Measurements from ENCODE around the gene TBKBP1.
A peak's percentile ranks its signal among the peaks of the same experiment; 100 is the strongest.
"Not testable (repeated sequence)": the region's sequence is repeated elsewhere in the genome, so short reads cannot be mapped to it uniquely, and the experiment has no call there.

TBKBP1 gene

DNA sequence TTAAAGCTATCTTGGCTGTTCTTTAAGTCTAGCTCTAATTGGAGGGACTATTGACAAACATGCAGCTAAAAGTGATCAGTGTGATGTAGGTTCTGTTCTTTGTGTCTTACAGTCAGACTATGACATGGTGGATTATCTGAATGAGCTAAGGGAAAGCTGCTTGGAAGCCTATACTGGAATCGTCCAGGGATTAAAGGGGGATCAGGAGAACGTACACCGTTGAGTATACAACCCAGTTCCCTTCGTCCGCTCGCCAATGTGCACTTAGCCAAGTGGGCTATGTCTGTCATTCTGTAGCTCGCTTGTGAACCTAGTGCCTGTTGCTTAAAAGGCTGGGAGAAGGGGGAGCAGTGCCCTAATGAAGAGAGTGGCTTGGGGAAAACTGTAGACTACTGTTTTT, 15.8 kb upstream of the TBKBP1 start:
- no peak for DNase-seq

DNA sequence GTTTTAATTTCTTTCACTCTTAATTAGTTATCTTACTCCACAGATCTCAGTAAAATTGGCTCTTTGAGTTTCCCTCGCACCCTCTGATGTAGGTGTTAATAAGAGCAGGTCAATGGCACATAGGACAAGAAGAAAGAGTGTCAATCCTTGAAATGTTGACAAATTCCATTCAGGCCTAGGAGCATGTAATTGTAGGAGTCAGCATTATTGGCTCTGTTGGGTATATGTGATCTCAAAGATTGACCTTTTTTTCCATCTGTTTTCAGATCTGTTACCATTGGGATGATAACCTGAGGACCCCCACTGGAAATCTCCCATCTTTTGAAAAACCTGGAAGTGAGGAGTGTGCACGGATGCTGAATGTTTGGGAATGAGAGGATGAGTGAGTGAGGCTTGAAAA, 11.8 kb upstream of the TBKBP1 start:
- no peak for DNase-seq

DNA sequence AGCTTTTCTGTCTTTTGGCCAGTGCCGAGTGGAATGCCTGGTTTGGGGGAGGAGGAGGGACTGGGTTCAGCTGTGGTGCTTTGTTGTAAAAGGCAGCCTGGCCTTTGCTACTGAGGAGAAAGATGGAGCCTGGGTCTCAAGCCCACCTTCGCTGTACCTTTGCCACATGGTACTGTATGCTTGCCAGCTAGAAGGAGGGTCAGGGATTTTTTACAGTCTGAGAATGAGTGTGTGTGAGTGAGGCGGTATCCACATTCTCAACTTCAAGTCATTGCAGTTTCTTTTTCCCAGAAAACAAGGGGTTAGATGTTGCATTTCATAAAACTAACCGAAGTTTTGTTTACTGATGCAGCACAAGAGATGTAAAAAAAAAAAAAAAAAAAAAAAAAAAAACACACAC, 11.2 kb upstream of the TBKBP1 start:
- not testable (repeated sequence) for DNase-seq

DNA sequence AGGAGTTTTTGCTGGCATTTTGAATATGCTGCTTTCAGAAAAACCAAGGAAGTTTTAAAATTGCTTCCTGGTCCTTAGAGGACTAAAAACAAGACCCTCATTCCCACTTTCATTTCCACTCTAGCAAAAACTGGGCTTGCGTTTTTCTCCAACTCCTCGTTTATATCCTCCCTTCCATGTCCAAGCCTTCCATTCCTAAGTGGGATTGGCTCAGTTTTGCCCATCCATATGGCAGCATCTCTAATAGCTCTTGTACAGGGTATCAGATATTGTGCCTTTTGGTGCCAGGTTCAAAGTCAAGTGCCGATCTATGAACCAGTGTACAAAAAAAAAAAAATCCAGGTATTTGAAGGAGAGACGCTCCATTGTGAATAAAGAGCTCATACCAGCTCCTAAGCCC, 9.9 kb upstream of the TBKBP1 start:
- no peak for DNase-seq

DNA sequence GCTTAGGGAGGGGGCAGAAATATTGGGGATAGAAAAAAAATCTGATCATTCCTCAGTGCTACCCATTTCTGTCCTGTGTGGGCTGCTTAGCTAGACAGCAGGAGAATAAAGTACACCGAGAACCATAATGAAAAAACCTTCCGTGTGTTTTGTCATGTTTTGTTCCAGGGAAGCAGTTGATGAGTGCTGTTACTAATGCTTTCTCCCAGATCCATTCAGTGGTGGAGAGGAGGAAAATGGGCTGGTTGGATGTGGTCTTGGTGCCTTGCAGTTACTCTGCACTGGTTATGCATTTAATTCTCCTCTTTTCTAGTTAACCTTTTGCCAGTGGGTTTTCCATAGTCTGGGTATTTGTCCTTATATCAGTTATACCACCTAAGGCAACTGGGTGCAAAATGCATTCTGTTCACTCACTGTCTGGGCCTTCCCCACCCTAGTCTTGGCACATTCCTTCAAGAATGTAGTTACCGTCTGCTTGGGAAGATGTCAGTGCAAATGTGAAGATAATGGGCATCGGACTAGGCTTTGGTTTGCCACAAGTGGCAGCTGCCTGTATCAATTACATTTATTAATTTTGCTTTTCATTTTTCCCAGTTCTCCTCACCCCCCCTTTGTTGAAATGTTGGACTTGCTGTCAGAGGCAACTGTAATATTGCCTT, 9.3 kb upstream of the TBKBP1 start:
- DNase-seq: no peak

DNA sequence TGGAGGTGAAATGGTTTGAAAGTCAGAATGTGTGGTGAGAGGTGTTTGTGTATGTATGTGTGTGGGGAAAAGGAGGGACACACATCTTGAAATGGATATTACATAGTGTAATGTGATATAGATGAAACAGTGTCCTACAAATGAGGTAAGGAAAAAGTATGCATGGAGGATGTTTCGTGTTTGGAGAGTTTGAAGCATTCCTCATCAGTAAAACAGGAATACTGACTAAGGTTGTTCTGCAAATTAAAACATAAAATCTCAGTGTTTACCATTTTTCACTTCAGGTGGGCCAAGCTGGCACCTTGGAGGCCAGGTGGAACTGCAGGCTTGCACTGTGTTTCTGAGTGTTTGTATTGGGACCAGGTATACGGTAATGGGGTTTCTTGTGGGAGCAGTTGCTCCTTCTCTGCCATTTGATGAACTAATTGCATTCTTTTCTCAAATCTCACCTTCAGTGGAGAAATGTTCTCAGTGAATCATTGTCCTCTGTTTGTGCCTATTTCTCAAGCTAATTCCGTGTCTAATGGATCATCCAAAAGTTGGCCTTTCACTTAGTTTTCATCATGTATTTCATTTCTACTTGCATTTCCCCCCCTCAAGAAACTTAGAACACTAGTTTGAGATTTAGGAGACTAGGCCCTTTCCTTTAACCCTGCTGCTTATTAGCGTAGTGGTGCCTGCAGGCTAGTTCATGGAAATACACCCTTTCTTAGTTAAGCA, 8.2 kb upstream of the TBKBP1 start:
- DNase-seq: no peak

DNA sequence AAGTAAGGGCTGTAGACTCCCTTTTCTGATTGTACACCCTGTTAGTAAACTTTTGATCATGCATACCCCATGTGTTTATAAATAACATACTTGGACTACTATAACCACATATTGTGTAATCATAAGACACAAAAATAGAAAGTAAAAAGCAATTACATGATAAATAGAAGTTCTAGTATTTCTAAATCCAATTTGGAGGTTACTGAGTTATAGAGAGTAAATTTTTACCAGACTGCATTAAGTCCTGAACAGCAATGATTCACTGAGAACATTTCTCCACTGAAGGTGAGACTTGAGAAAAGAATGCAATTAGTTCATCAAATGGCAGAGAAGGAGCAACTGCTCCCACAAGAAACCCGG, 7.7 kb upstream of the TBKBP1 start:
- DNase-seq: no peak

DNA sequence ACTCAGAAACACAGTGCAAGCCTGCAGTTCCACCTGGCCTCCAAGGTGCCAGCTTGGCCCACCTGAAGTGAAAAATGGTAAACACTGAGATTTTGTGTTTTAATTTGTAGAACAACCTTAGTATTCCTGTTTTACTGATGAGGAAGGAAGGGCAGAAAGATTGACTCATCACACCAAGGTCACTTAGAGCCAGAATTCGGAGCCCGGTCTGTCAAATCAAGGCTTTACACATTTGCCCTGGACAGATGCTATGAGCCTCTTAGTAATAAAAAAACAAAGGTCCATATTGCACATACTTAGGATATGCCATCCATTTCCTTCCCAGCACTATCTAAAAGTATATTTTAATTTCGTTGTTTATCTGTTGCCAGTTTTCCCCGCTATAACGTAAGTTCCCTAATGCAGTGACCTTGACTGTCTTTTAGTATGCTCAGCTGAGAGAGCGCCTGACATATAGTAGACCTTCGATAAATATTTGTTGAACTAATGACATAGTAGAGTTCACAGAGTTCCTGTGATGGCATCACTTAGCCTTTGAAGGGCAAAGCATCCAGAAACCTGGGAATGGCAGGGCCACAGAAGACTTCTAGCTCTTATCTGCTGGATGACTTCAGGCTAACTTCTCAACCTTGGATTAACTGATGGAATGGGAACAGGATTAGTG, 7.2 kb upstream of the TBKBP1 start:
- DNase-seq: no peak

DNA sequence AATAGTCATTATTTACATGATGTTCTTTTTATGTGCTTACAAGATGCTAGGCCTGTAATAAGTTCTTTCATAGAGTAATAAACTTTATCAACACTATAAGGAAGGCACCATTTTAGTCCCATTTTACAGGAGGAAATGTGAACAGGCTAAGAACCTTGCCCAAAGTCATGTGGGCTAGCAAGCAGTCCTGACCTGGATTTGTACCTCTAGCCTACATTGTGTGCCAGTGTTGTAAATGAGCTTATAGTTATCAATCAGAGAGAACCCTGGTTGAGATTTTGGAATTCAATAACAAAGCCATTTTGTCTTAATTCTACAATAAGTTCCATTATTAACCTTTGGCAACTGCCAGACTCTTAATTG, 6.7 kb upstream of the TBKBP1 start:
- no peak for DNase-seq

DNA sequence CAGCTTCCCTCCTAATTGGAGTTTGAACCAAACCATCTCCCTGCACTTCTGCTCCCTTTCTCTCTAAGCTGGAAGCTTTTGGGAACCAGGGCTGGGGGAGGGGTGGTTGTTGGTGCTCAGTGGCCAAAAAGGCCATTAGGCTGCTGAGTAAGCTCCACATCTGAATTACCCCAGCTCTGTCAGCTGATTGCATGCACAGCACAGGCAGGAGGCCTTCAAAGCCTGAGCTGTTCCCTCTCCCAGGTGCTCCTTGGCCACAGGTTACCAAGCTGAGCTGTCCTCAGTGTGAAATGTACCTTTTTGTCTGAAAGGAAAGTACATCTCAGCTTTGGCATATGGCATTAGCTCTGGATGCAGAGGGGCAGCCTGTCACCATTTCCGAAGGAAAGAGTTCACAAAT, 6.2 kb upstream of the TBKBP1 start:
- DNase-seq: no peak

DNA sequence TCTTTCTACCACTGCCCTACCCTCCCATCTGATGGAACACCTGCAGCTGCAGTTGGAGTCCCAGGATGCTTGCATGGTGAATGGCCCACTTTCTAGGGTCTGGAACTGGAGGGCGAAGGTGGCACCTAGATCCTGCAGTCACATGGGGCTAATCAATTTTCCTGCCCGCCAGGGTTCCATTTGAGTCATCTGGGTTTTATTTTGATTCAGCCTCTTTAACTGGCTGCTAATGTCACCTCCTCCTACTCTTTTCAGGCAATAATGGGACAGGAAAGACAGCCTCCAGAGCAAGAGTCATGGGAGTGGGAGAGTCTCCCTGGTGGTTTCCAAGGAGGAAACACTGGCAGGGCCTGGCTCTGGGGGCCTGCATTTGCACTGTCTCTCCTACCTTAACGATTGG, 3.8 kb upstream of the TBKBP1 start:
- DNase-seq: no peak

DNA sequence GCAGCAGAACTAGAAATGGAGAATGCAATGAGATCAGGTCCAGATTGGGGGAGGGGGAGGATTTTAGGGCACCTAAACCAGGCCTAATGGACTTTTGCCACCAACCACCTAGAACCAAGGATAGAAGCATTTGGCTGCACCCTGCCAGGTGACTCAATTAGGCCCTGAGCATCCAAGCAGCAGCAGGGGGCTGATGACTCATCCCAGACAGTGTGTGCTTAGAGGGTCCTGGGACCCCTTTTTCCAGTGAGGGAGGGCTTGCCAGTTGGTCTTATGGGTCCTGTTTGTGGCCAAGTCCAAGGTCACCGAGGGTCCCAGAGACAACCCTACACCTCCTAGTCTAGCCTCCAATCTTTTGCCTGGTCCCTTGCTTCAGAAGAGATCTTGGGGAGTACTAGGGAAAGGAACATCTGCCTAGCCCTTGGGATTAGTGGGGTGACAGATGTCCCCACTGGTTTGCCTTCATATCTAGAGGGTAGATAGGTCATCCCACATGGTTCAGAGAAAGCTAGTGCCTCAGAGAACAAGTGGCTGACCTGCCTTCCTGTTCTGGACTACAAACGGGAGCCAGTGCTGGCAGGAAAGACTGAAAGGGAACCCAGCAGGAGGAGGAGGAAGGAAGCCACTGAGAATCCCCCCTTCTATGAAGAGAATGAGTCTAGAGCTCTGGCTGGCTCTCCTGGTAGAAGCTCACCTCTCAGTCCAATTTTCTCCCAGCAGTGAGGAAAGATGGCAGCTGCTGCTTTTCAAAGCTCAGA, 1.6 kb upstream of the TBKBP1 start:
- no peak for DNase-seq

DNA sequence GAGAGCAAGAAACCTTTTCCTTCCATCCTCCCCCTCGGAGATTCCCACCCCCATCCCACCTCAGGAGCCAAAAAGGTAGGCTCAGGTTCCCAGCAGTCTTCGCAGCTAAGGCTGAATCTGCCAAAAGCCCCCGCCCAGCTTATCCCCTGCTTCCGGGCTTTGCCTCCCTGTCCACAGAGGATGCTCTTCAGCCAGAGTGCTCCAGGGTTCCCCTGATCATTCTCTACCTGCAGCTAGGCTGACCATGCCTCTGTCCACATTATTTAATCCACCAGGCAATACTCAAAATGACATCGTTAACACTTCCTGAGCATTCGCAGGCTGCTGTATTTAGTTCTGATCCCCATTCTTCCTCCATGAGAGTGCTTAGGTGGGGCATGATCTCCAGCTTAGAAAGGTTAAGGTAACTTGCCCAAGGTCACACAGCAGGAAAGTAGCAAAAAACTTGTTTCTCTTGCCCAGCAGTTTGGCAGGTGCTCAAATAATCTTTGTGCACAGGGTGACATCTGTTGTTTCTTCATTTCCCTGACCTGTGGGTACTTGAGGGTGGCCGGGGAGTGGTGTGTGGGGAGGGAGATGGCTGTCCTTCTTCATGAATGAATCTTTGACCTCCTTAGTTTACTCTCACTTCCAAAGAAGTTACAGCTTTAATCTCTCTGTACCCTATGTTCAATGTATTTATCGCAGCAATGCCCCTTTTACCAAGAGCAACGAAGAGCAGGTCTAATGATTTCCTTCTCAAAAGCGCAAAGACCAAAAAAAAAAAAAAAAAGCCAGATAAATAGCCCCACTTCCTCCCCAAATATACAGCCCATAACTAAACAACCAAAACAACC, 848 bp upstream of the TBKBP1 start:
- DNase-seq: no peak

DNA sequence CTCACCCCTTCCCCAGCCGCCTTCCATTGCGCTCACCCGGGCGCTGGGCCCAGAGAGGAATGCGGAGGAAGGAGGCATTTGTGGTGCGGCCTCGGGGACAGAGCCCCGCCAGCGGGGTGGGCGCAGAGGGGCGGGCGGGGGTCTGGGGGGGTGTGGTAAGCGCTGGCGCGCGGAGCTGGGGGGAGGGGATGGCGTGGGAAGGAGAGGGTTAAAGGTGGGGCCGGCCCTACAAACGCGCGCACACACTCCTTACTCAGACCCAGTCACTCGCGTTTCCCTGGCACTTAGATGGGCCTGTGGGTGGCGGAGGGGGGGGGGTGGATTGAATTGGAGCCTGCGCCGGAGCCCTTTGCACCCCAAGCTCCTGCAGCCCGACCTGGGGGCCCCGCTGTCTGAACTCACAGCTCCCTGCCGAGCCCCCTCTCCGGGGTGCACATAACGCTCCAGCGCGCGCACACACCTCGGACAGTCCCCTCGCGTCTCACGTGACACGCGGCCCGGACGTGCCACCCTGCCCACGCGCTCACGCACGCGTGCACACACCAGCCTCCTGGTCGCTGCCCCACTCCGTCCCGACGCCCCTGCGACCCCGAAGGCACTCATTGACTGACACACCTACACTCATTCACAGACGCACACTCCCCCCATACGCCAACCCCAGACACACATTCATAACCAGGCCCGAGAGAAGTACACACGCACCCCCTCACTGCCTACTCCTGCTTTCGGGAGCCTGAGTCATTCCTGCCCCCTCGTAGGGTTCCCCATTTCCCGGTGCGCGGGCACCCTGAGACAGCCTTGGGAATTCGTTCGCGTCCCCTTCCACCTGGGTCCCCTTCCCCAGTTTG, 844 bp downstream of the TBKBP1 start:
- DNase-seq: peak; percentile 74

DNA sequence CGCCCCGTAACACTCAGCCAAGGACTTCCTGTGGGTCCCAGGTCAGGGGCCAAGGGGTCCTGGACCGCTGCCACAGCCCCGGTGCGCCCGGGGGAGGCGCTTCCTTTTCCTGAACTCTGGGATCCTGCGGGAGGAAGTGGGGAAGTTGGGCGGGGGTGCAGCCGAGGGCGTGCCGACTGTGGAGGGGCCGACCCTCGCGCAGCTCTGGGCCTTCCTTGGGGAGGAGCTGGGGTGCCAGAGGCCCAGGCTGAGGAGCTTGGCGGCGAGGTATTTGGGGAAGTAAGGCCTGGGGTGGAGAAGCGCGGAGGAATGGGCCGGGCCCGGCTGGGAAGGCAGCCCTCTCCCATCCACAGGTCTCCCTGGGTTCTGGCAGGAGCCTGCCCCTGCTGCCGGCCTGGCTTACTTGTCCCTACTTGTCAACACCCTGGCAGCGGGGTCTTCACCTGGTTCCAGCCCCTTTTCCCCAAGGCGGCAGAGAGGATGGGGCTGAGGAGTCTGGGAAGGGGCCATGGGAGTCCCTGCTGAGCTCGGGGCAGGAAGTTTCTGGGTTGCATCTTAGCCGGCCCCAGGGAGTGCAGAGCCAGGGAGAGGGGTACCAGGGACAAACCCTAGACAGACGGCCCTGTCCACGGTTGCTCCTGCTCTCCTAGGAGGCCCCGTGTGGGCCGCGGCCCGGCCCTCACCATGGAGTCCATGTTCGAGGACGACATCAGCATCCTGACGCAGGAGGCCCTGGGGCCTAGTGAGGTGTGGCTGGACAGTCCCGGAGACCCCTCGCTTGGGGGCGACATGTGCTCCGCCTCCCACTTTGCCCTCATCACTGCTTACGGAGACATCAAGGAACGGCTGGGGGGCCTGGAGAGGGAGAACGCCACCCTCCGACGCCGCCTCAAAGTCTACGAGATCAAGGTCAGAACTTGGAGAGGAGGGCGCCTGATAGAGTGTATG, 1.7 kb downstream of the TBKBP1 start:
- DNase-seq: no peak

DNA sequence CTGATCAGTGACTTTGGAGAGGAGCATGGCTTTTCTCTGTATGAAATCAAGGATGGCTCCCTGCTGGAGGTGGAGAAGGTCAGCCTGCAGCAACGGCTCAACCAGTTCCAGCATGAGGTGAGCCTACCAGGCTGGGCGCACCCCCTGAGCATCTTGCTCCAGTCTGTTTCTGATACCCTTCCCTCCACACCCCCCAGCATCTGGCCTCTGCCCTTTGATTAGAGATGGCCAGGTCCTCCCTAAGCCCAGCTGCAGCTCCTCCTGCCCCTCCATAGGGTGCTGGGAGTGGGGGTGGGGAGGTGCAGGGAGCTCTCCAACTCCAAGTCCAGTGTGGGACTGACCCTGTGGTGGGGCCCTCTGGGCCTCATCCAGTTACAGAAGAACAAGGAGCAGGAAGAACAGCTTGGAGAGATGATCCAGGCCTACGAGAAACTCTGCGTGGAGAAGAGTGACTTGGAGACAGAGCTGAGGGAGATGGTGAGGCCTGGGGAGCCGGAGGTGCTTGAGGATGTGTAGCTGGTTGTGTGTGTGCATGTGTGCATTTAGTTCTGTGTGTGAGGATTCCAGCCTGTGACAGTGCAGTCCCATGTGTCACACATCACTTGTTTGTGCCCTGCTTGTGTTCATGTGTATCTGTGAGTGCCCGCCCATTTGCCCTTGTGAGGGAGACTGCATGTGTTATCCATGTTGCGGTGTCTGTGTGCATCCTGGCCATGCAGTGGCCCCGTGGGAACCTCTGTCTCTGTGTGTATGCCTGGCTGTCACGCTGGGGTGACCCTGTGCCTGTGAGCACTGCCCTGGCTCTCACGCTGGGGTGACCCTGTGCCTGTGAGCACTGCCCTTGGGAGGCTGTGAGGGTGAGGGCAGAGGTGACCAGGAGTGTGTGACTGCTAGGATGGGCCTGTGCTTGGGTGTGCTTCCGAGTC, 3.0 kb downstream of the TBKBP1 start:
- DNase-seq: no peak

DNA sequence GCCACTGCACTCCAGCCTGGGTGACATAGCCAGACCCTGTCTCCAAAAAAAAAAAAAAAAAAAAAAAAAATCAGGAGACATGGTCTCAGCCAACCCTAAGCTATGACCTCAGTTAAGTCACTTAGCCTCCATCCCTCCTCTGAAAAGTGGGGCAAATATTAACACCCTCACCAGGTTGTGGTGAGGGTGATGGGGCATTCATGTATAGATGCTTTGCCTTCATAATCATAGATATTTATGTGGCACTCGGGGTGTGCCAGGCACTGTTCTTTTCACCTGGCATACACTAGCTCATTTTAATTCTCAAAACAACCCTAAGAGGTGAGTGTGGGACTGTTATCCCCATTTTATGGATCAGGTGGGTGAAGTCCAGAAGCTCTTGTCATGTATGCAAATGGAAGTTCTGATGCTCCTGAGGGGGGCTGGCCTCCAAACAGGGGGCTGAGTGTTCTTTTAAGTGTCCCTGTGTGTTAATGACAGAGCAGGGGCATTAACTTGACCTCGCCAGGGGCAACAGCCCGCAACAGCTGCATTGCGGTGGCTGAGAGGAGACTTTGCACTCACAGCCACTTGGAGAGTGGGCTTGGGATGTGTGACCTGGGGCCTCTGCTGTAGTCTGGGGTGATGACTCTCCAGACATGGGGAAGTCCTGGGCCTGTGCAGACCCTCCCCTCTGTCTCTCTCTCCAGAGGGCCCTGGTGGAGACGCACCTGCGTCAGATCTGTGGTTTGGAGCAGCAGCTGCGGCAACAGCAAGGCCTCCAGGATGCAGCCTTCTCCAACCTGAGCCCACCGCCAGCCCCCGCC, 4.1 kb downstream of the TBKBP1 start:
- DNase-seq: no peak

DNA sequence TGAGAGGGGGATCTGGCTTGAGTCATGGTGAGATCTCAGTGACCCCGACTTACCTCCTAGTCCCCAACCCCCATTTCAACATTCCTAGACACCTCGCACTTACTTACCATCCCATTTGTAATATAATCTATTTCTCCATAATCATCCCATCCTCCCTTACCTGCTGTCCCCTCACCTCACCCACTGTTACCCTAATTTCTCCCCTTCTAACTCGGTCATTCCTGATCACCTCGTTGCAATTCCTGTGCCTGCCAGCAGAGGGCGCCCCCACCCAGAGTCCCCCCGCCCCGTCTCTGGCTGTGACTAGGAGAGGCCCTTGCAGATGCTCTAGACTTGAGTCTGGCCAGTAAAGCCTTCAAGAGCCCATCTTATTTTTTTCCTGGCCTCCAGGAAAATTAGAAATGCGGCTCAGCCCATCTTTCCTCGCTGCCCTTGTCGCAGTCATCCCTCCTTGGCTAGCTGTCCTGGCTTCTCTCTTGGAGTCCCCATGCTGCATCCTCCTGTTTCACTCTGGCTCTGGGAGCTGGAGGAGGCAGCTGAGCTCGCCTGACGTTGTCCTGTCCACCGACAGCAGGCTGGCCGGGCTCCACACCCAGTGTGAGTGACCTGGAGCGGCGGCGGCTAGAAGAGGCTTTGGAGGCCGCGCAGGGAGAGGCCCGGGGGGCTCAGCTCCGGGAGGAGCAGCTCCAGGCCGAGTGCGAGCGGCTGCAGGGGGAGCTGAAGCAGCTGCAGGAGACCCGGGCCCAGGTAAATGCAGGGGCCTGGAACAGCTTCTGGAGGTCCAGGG, 5.0 kb downstream of the TBKBP1 start:
- peak; percentile 72 for DNase-seq

Measured in stimulated activated naive CD4-positive, alpha-beta T cell treated with Interleukin-2 at 50 U/mL for 16 hours (primary cell).